GM19452 (cell line): ENCODE results near the gene ITGA8.

Experiments
- ATAC-seq: cut with Tn5 transposase; IDR thresholded peaks from one replicate; pipeline ENCODE4 v1.9.1; 2021; ENCODE audit not compliant: unreplicated experiment

Gene ITGA8

GRCh38 chr10:15737656-15738055 is 17.9 kb upstream of the ITGA8 start:
- ATAC-seq, result no peak

DNA sequence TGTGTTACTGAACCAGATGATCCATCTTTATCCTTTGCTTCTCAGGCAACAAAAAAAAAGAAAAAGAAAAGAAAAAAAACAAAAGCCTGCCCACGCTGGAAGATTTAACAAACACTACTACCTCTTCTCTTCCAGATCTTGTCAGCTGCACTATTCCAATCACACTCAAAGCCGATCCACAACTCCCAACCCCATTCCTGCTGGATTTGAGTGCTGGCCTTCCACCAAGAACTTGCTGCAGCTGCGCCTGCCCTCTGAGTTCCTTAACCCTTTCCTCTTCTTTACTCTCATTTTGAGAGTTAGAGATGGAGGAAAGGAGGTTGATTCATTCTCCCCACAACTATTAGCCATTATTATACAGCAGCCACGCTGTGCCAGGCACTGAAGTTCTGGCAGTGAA is 16.0 kb upstream of the ITGA8 start:
- ATAC-seq, result no peak

GRCh38 chr10:15730341-15730740 is 10.6 kb upstream of the ITGA8 start:
- ATAC-seq, result no peak

DNA sequence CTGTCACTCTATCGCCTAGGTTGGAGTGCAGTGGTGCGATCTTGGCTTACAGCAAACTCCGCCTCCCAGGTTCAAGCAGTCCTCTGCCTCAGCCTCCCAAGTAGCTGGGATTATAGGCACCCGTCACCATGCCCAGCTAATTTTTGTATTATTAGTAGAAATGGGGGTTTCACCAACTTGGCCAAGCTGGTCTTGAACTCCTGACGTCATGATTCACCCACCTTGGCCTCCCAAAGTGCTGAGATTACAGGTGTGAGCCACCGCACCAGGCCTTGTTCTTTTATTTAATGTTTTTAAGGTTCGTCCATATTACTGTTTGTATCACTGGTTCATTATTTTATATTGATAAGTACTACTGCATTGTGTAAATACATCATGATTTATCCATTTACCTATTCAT is 10.2 kb upstream of the ITGA8 start:
- ATAC-seq, result no peak

DNA sequence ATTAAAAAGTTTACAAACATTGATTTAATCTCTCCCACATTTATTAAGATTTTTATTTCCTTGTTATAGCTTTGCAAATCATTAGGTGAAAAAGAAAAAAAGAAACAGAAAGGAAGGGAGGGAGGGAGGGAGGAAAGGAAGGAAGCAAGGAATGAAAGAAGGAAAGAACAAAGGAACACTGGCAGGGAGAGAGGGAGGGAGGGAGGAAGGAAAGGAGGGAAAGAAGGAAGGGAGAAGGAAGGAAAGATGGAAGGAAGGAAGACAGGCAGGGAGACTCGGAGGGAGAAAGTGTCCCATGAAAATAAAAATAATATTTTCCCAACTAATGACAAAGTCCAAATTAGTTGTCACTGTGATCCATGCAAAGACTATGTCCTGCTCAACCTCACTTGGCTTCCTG is 6.3 kb upstream of the ITGA8 start:
- no peak for ATAC-seq

GRCh38 chr10:15725603-15726002 is 5.9 kb upstream of the ITGA8 start:
- no peak for ATAC-seq

GRCh38 chr10:15724683-15725082 is 5.0 kb upstream of the ITGA8 start:
- ATAC-seq, result no peak

GRCh38 chr10:15723803-15724202 is 4.1 kb upstream of the ITGA8 start:
- ATAC-seq, result no peak

DNA sequence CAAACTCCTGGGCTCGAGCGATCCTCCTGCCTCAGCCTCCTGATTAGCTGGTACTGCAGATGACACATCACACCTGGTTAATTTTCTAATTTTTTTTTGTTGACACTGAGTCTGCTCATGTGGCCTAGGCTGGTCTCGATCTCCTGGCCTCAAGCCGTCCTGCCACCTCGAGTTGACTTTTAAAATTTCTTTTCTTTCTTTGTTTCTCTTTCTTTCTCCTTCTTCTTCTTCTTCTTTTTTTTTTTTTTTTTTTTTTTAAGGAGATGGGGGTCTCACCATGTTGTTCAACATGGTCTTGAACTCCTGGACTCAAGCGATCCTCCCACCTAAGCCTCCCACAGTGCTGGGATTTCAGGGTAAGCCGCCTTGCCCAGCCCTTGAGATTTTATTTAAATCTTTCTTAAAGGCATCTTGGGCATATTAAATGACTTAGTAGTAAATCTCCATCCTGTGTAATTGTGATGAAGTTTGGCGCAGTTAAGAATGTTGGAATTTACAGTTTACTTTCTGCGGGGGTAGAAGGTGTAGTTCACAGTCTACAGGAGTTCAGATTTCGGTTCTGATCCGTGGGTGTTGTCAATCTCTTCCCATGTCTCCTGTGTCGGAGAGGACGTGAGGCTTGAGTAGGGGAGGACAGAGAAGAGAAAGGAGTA is 1.0 kb upstream of the ITGA8 start:
- no peak for ATAC-seq

DNA sequence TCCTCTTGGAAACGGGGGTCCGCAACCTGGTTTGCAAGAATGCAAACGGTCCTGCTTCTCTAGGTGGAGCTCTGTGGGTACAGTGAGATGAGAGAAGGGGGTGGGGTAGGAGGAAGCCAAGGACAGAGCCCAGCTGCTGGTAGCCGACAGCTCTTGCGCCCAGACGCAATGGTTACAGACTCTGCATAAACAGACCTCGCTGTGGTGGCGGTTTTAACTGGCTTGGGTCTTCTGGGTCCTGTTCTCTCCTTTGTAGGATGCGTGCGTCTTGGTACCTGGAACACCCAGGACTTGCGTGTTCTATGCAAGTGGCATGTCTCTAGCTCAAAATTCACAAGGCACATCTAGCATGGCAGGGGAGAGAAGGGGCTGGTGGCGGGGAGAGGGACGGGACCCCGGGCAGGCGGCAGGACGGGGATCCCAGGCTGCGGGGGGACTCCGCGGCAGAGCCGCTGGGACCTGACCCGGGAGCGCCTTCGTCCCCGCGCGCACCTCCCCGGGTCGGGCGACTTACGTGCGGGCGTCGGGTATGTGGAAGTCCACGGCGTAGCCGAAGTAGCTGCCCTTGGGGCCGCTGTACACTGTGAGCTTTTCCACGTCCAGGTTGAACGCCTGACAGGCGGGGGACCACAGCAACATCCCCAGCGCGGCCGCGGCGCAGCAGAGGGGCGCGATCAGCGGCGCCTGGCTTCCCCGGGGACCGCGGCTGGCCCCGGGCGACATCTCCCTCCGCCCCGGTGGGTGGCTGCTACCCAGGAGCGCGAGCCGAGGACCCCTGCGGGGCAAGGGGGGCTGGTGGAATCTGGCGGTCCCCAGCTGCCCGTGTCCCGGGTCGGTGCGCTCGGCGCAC is 448 bp downstream of the ITGA8 start:
- ATAC-seq, result no peak

DNA sequence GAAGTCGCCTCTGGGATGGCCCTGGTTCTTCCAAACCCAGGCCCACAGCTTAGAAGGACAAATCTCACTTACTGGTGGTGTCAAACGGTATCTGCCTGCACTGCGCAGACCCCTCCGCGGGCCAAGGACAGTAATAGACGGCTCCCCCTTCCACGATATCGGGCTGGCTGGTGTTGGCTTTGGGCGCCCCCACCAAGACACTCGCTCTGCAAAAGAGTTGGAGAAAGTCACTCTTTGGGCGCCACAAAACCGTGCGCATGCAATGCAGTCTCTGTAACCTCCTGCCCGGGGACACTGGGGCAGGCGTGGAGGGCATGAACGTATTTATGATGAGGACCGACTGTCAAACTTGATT is 1.1 kb downstream of the ITGA8 start:
- ATAC-seq, result no peak

- ATAC-seq, result no peak
Measured at GRCh38 chr10:15715619-15716227, 4.0 kb downstream of the ITGA8 start.

GRCh38 chr10:15714847-15715246 is 4.9 kb downstream of the ITGA8 start:
- ATAC-seq, result no peak

DNA sequence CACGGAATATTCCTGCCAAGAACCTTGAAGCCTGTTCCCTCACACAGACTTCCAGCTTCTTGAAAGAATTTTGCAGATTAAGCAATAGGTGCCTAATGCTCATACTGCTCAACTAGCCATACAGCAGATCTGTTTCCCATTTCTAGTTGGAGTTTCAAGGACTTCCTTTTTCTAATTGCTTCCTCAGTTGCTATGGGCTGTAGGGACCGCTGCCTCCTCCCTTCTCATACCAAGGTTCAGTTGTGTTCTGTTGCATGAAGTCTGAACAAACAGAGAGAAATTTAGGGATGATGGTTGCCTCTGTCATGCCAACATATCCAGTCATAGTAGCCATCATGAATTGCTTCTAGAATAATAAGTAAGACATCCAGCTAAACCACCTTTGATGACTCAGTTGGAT is 6.8 kb downstream of the ITGA8 start:
- no peak for ATAC-seq

DNA sequence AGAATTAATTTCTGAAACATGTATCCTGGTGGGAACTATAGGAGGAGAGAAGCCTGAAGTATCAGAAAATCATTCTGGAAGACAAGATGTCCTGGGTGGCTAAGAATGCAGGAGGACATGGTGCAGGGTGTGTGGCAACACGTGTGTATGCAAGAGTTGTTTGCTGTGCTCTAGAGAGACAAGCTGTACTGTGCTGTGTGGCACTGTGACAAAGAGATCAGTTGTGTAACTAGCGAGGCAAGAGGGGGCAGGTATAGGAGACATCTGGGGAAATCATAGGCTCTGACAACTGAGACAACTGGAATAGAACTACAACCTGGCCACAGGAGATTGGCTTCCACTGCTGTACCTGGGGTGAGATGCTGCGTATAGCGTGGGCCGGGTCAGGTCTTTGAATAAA is 9.3 kb downstream of the ITGA8 start:
- ATAC-seq, result no peak

- no peak for ATAC-seq
Measured at GRCh38 chr10:15705298-15705697, 14.4 kb downstream of the ITGA8 start.

DNA sequence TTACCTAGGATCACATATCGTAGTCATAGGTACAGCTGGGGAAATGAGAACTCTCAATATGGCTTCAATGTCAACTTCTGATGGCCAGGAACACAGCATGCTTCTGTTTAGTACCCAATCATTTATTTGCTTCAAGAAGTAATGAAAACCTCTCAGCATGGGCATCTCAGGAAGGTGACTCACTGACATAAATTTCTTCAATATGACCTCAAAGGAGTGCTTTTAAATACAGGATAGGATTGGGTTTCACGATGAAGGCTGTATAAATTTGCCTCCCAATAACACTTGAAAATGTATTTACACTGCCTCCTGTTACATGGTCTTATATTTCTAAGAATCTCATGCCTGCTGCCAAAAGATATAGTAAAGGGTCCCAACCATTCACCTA is 15.1 kb downstream of the ITGA8 start:
- no peak for ATAC-seq

DNA sequence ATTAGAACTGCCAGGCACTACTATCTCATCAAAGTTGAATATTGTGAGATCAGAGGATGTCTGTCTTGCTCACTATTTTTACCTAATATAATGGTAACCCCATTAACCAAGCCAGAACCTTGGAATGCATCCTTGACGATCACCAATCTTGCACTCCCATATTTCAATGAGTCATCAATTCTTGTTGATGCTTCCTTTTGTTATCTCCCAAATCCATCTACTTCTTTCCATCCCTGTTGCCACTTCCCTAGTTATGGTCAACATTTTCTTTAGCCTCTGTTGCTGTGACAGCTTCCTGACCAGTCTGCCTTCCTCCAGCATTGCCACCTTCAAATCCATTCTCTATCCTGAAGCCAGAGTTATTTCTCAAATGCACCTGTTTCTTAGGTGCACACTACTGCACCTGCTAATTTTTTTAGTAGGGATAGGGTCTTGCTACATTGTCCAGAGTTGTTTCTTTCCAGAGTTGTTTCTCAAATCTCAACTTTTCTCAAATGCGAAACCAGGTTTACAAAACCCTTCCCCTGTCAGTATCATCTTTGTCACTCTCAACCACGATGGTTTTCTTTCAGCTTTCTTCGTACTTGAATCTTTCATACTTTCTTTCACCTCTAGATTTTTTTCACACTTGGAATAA is 15.7 kb downstream of the ITGA8 start:
- ATAC-seq, result no peak

GRCh38 chr10:15703151-15703880 is 16.4 kb downstream of the ITGA8 start:
- no peak for ATAC-seq

- no peak for ATAC-seq
Measured at GRCh38 chr10:15700078-15700674, 19.5 kb downstream of the ITGA8 start.

DNA sequence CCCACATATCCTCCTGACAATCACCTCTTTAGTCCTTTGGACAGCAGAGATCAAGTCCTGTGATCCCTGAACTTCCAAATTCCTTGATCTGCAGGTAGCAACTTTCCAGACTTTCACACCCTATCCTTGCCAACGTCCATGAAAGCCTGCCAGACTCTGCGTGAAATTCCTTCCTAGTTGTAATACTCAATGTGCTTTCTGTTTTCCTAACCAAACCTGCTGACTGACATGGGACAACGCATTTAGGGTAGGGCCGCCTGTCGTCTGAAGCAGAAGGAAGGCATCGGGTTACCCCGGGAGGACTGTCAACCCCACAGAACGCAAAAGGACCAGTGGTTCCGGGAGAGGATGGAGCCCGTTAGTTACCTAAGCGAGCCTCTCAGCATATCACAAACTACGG is 23.9 kb downstream of the ITGA8 start:
- no peak for ATAC-seq
